Gastrocnemius medialis (tissue), 4 donors: ENCODE data around the gene SAA1.

Source experiments
- POLR2A ChIP-seq, 2 donors: fragments of 450-650 bp; IDR thresholded peaks; one replicate each; pipeline ENCODE4 v1.6.1; 2017; ENCODE audit warnings: antibody characterized with exemption in 2 of 2, mild to moderate bottlenecking in 2 of 2, moderate library complexity in 2 of 2
- TF ChIP-seq, protein P1 (sequence below), 5 experiments: fragments of 450-650 bp in 3 of 5; fragments of 200-600 bp in 2 of 5; sonication (generic) in 2 of 5; IDR thresholded peaks in 4 of 5; conservative IDR thresholded peaks in 1 of 5; 1 replicate in 4 of 5; 2 replicates in 1 of 5; pipeline ENCODE4 v1.5.1; 2016 to 2019; ENCODE audit warnings: antibody characterized with exemption in 5 of 5, mild to moderate bottlenecking in 3 of 5, moderate library complexity in 3 of 5

DNA sequence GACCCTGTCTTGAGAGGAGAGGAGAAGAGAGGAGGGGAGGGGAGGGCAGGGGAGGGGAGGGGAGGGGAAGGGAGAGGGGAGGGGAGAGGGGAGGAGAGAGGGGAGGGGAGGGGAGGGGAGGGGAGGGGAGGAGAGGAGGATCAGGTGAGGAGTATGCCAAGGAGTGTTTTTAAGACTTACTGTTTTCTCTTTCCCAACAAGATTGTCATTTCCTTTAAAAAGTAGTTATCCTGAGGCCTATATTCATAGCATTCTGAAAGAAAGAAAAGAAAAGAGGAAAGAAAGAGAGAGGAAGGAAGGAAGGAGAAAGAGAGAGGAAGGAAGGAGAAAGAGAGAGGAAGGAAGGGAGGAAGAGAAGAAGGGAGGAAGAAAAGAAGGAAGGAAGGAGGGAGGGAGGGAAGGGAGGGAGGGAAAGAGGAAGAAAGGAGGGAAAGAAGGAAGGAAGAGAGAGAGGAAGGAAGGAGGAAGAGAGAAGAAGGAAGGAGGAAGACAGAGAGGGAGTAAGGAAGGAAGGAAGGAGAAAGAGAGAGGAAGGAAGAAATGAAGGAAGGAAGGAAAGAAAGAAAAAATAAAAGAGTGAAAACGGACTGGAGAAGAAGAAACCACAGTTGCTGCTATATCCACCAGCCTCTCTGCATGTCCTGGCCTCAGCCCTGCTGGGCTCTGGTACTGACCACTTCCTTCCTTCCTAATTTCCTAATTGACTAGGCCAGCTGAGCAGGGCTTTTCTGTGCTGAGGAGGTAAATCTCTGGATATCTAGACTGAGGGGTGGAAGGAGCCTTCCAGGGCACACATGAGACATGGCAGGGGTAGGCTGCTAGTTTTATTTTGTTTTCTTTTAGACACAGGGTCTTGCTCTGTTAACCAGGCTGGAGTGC is 1.1 kb upstream of the SAA1 start:
- TF ChIP-seq, protein P1, sequence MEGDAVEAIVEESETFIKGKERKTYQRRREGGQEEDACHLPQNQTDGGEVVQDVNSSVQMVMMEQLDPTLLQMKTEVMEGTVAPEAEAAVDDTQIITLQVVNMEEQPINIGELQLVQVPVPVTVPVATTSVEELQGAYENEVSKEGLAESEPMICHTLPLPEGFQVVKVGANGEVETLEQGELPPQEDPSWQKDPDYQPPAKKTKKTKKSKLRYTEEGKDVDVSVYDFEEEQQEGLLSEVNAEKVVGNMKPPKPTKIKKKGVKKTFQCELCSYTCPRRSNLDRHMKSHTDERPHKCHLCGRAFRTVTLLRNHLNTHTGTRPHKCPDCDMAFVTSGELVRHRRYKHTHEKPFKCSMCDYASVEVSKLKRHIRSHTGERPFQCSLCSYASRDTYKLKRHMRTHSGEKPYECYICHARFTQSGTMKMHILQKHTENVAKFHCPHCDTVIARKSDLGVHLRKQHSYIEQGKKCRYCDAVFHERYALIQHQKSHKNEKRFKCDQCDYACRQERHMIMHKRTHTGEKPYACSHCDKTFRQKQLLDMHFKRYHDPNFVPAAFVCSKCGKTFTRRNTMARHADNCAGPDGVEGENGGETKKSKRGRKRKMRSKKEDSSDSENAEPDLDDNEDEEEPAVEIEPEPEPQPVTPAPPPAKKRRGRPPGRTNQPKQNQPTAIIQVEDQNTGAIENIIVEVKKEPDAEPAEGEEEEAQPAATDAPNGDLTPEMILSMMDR (IDR thresholded peaks at IDR 0.05 in 4 of 5, conservative IDR thresholded peaks at IDR 0.05 in 1 of 5) = no peak
- no peak for TF ChIP-seq POLR2A (IDR thresholded peaks at IDR 0.05)
